Adrenal gland (tissue), 5 donors: Measurements from ENCODE around the gene KAT6B.

Experiments used
- POLR2A ChIP-seq, 2 donors: fragments of 450-650 bp; IDR thresholded peaks; one replicate each; pipeline ENCODE4 v1.6.1; 2017; ENCODE audit warnings: antibody characterized with exemption in 2 of 2, mild to moderate bottlenecking in 2 of 2, moderate library complexity in 1 of 2
- TF ChIP-seq, protein P1 (sequence below), 6 experiments: fragments of 450-650 bp in 4 of 6; fragments of 200-600 bp in 2 of 6; sonication (generic) in 1 of 6; IDR thresholded peaks; 1 replicate in 5 of 6; 2 replicates in 1 of 6; pipeline versions ENCODE4 v1.5.1 to v1.8.0; 2016 to 2021; ENCODE audit warnings: antibody characterized with exemption in 6 of 6, mild to moderate bottlenecking in 2 of 6, moderate library complexity in 1 of 6
- donor health status: DM: no; HTN: no; CAD: no.

DNA sequence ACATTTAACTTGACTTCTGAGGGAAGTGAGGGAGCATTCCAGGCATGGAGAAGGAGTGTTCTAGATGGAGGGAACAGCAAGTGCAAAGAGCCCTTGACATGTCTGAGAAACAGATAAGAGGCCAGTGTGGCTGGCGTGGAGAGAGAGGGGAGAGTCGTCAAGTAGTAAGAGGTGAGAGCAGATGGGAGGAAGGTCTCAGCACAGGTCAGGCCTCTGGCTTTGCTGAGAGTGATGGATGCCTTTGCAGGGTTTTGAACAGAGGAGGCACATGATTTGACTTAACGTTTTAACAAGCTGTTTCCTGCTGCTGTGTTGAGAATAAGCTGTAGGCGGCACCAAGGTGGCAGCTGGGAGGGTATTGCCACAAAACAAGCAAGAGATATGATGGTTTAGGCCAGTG lies 97.2 kb downstream of the KAT6B start:
- TF ChIP-seq, protein P1, sequence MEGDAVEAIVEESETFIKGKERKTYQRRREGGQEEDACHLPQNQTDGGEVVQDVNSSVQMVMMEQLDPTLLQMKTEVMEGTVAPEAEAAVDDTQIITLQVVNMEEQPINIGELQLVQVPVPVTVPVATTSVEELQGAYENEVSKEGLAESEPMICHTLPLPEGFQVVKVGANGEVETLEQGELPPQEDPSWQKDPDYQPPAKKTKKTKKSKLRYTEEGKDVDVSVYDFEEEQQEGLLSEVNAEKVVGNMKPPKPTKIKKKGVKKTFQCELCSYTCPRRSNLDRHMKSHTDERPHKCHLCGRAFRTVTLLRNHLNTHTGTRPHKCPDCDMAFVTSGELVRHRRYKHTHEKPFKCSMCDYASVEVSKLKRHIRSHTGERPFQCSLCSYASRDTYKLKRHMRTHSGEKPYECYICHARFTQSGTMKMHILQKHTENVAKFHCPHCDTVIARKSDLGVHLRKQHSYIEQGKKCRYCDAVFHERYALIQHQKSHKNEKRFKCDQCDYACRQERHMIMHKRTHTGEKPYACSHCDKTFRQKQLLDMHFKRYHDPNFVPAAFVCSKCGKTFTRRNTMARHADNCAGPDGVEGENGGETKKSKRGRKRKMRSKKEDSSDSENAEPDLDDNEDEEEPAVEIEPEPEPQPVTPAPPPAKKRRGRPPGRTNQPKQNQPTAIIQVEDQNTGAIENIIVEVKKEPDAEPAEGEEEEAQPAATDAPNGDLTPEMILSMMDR (IDR thresholded peaks at IDR 0.05) = no peak
- TF ChIP-seq POLR2A (IDR thresholded peaks at IDR 0.05) = no peak
